Endothelial cell of umbilical vein (primary cell): ENCODE data around the gene VRK2.

Experiments
- CTCF ChIP-seq, 2 donors: IDR thresholded peaks; 1 replicate in 1 of 2; 2 replicates in 1 of 2; pipeline ENCODE4 v1.5.1; 2011; ENCODE audit warnings: low read length in 2 of 2, mild to moderate bottlenecking in 2 of 2, moderate library complexity in 2 of 2, control low read depth in 1 of 2, inconsistent platforms in 1 of 2, low read depth in 1 of 2; ENCODE audit not compliant: insufficient read depth in 1 of 2; ENCODE audit errors: extremely low read depth in 1 of 2
- EZH2 ChIP-seq: IDR thresholded peaks from 2 replicates; pipeline ENCODE4 v1.6.1; 2012; ENCODE audit warnings: borderline replicate concordance, low read depth, mild to moderate bottlenecking, moderate library complexity, low read length, inconsistent platforms; ENCODE audit not compliant: severe bottlenecking
- JUN ChIP-seq: IDR thresholded peaks from 2 replicates; pipeline ENCODE4 v1.6.1; 2011; ENCODE audit warnings: borderline replicate concordance, low read depth; ENCODE audit not compliant: insufficient read length, insufficient read depth
- POLR2A ChIP-seq: IDR thresholded peaks from 2 replicates; pipeline ENCODE4 v1.6.1; 2012; ENCODE audit warnings: low read depth, mild to moderate bottlenecking, control low read depth, low read length

DNA sequence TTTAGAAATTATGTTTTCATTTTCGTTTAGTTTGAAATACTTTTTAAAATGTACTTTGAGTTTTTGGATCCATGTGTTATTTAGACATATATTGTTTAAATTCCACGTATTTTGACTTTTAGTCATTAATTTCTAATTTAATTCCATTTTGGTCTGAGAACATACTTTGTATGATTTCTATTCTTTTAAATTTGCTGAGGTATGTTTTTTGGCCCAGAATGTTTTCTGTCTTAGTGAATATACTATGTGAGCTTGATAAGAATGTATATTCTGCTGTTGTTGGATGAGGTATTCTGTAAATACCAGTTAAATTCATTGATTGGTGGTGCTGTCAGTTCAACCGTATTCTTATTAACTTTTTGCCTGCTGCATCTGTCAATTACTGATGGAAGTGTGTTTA is 26.4 kb downstream of the VRK2 start:
- TF ChIP-seq CTCF (IDR thresholded peaks at IDR 0.05; ENCODE audit: extremely low read depth in 1 of 2, insufficient read depth in 1 of 2, low read depth in 1 of 2, low read length in 2 of 2) (no peak), POLR2A (no peak), JUN (no peak), EZH2 (no peak)
